SK-N-SH treated with all-trans-retinoic acid at 6 μM for 48 hours (cell line): ENCODE results near the gene COX6B1.

Experiments
- ATAC-seq: fragments of 200-7000 bp; cut with Tn5 transposase; 3 replicates; pipeline ENCODE4 v1.9.1; 2020; ENCODE audit warnings: mild to moderate bottlenecking, moderate library complexity
- ARNTL ChIP-seq: fragments of 450-650 bp; formaldehyde crosslinking; IDR thresholded peaks from 2 replicates; pipeline ENCODE4 v1.5.0; 2020; ENCODE audit warnings: low read depth, mild to moderate bottlenecking, moderate library complexity, borderline replicate concordance
- BACH2 ChIP-seq: fragments of 250-450 bp; sonication (Bioruptor Pico); IDR thresholded peaks from 2 replicates; pipeline ENCODE4 v1.9.0; 2021; ENCODE audit warnings: mild to moderate bottlenecking, borderline replicate concordance
- CSDC2 ChIP-seq: fragments of 250-450 bp; sonication (Bioruptor Pico); IDR thresholded peaks from 2 replicates; pipeline ENCODE4 v1.5.0; 2020; ENCODE audit warnings: mild to moderate bottlenecking, moderate library complexity
- CSRNP3 ChIP-seq: fragments of 250-450 bp; sonication (Bioruptor Pico); IDR thresholded peaks from 2 replicates; pipeline ENCODE4 v1.5.1; 2021; ENCODE audit warnings: mild to moderate bottlenecking, moderate library complexity
- ESRRG ChIP-seq: fragments of 250-450 bp; sonication (Bioruptor Pico); IDR thresholded peaks from 2 replicates; pipeline ENCODE4 v1.6.1; 2021; ENCODE audit warnings: mild to moderate bottlenecking
- GLIS3 ChIP-seq: fragments of 250-450 bp; sonication (Bioruptor Pico); IDR thresholded peaks from 2 replicates; pipeline ENCODE4 v1.5.0; 2020; ENCODE audit warnings: mild to moderate bottlenecking, moderate library complexity
- ISL1 ChIP-seq: fragments of 250-450 bp; sonication (Bioruptor Pico); IDR thresholded peaks from 2 replicates; pipeline ENCODE4 v2.1.2; 2022; ENCODE audit warnings: mild to moderate bottlenecking, moderate library complexity
- OSR1 ChIP-seq: fragments of 250-450 bp; sonication (Bioruptor Pico); IDR thresholded peaks from 2 replicates; pipeline ENCODE4 v1.8.0; 2022; ENCODE audit warnings: moderate library complexity, mild to moderate bottlenecking, inconsistent platforms
- POU6F1 ChIP-seq: fragments of 250-450 bp; sonication (Bioruptor Pico); IDR thresholded peaks from 2 replicates; pipeline ENCODE4 v1.8.0; 2021; ENCODE audit warnings: low read depth, mild to moderate bottlenecking, moderate library complexity, borderline replicate concordance
- PPARA ChIP-seq: fragments of 250-450 bp; sonication (Bioruptor Pico); IDR thresholded peaks from 2 replicates; pipeline ENCODE4 v1.5.0; 2020; ENCODE audit warnings: mild to moderate bottlenecking, borderline replicate concordance
- RARB ChIP-seq: fragments of 250-450 bp; sonication (Bioruptor Pico); IDR thresholded peaks from 2 replicates; pipeline ENCODE4 v1.8.0; 2021; ENCODE audit warnings: mild to moderate bottlenecking, moderate library complexity
- SNAI2 ChIP-seq: fragments of 250-450 bp; sonication (Bioruptor Pico); IDR thresholded peaks from 2 replicates; pipeline ENCODE4 v1.5.0; 2020; ENCODE audit warnings: mild to moderate bottlenecking, moderate library complexity
- TOX ChIP-seq: fragments of 250-450 bp; sonication (Bioruptor Pico); IDR thresholded peaks from 2 replicates; pipeline ENCODE4 v1.8.0; 2021; ENCODE audit warnings: mild to moderate bottlenecking, moderate library complexity, borderline replicate concordance
- TSHZ2 ChIP-seq: fragments of 250-450 bp; sonication (Bioruptor Pico); IDR thresholded peaks from 2 replicates; pipeline ENCODE4 v1.5.0; 2020; ENCODE audit warnings: mild to moderate bottlenecking, moderate library complexity
- ZC3H10 ChIP-seq: fragments of 250-450 bp; sonication (Bioruptor Pico); IDR thresholded peaks from 2 replicates; pipeline ENCODE4 v1.5.1; 2021; ENCODE audit warnings: mild to moderate bottlenecking, moderate library complexity
- ZFP3 ChIP-seq: fragments of 250-450 bp; sonication (Bioruptor Pico); IDR thresholded peaks from 2 replicates; pipeline ENCODE4 v1.5.0; 2020; ENCODE audit warnings: mild to moderate bottlenecking, moderate library complexity
- ZFP30 ChIP-seq: fragments of 450-650 bp; formaldehyde crosslinking; IDR thresholded peaks from 2 replicates; pipeline ENCODE4 v1.5.0; 2022; ENCODE audit warnings: mild to moderate bottlenecking, moderate library complexity
- ZNF565 ChIP-seq: fragments of 450-650 bp; formaldehyde crosslinking; conservative IDR thresholded peaks from 2 replicates; pipeline ENCODE4 v1.5.0; 2020; ENCODE audit warnings: low read depth, mild to moderate bottlenecking, moderate library complexity
- ZNF70 ChIP-seq: fragments of 450-650 bp; formaldehyde crosslinking; IDR thresholded peaks from 2 replicates; pipeline ENCODE4 v1.5.0; 2020; ENCODE audit warnings: mild to moderate bottlenecking, moderate library complexity
- ZNF8 ChIP-seq: fragments of 450-650 bp; formaldehyde crosslinking; IDR thresholded peaks from 2 replicates; pipeline ENCODE4 v1.5.0; 2020; ENCODE audit warnings: mild to moderate bottlenecking, moderate library complexity

COX6B1 gene

DNA sequence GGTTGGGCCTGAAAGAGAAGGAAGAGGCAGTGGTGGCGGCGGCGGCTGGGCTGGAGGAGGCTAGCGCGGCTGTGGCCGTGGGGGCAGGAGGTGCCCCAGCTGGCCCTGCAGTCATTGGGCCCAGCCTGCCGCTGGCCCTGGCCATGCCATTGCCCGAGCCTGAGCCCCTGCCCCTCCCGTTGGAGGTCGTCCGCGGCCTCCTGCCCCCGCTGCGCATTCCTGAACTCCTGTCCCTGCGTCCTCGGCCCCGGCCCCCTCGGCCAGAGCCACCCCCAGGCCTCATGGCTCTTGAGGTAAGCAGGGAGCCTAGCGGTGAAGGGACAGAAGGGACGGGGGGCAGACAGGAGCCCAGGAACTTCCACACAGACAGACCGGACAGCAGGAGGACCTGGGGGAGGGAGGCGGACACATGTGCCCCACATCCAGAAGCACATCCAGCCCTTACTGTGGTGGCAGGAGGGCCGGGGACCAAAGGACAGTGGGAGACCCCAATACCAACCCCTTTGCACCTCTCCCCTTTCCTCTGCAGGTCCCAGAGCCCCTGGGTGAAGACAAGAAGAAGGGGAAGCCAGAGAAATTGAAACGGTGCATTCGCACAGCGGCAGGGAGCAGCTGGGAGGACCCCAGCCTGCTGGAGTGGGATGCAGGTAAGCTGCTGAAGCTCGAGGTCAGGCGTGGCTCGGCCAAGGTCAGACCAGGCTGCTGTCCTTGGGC lies 14.2 kb upstream of the COX6B1 start (continued):
- TF ChIP-seq TSHZ2 (CRISPR knock-in tag) (no peak), GLIS3 (CRISPR knock-in tag) (no peak)

DNA sequence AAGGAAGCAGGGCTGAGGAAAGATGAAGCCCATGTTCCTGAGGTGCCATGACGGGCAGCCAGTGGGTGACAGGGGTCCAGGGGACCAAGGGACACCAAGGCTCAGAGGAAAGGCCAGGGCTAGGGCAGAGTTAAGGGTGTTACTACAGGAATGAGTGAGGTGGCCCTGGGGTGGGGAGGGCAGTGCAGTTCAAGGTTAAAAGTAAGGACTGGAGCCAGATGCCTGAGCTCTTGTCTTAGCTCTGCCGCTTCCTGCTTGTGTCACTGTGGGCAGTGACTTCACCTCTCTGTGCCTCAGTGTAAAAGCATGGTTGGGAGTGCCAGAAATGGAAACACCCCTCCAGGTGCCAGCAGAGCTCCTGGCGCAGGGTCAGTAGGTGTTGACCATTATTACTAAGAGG lies 11.5 kb upstream of the COX6B1 start:
- TF ChIP-seq ZNF8 (CRISPR knock-in tag), result no peak
- TF ChIP-seq CSRNP3 (CRISPR knock-in tag), result no peak
- no peak for TF ChIP-seq SNAI2 (CRISPR knock-in tag)
- TF ChIP-seq CSDC2 (CRISPR knock-in tag), result no peak
- no peak for TF ChIP-seq ISL1 (CRISPR knock-in tag)
- TF ChIP-seq GLIS3 (CRISPR knock-in tag), result no peak
- no peak for TF ChIP-seq ZFP30
- TF ChIP-seq ZNF565 (CRISPR knock-in tag), result no peak
- TF ChIP-seq ESRRG (CRISPR knock-in tag), result no peak
- no peak for TF ChIP-seq ZFP3 (CRISPR knock-in tag)
- no peak for TF ChIP-seq ZNF70 (CRISPR knock-in tag)
- no peak for TF ChIP-seq RARB (CRISPR knock-in tag)
- TF ChIP-seq TOX (CRISPR knock-in tag), result no peak
- no peak for TF ChIP-seq OSR1 (CRISPR knock-in tag)
- no peak for TF ChIP-seq ARNTL (CRISPR knock-in tag)
- no peak for TF ChIP-seq ZC3H10 (CRISPR knock-in tag)
- ATAC-seq, result no peak

- TF ChIP-seq ZFP30 (no peak), CSRNP3 (CRISPR knock-in tag) (no peak), ZFP3 (CRISPR knock-in tag) (no peak), ZC3H10 (CRISPR knock-in tag) (no peak)
- TF ChIP-seq, all 23 proteins: peak for 0
- no peak for ATAC-seq
Measured at GRCh38 chr19:35637165-35637564, 11.0 kb upstream of the COX6B1 start.

DNA sequence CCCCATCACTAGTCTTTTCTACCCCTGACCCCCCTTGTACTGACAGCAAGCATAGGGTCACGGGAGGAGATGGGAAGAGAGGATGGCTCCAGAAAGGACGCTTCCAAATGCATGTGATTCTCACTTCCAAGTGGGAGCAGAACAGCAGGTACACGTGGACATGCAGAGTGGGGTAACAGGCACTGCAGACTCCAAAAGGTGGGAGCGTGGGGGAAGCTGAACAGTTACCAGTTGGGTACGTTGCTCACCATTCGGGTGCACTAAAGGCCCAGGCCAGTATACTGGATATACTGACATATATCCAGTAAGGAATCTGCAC lies 8.8 kb upstream of the COX6B1 start:
- TF ChIP-seq ZFP3 (CRISPR knock-in tag), result no peak
- TF ChIP-seq BACH2, result no peak
- no peak for TF ChIP-seq GLIS3 (CRISPR knock-in tag)
- no peak for TF ChIP-seq ISL1 (CRISPR knock-in tag)
- no peak for TF ChIP-seq RARB (CRISPR knock-in tag)
- TF ChIP-seq POU6F1 (CRISPR knock-in tag), result no peak
- no peak for TF ChIP-seq ZFP30
- no peak for TF ChIP-seq CSRNP3 (CRISPR knock-in tag)
- TF ChIP-seq ZNF565 (CRISPR knock-in tag), result no peak
- no peak for TF ChIP-seq PPARA (CRISPR knock-in tag)
- no peak for TF ChIP-seq SNAI2 (CRISPR knock-in tag)
- TF ChIP-seq ESRRG (CRISPR knock-in tag), result no peak
- TF ChIP-seq ZNF8 (CRISPR knock-in tag), result no peak
- TF ChIP-seq TOX (CRISPR knock-in tag), result no peak
- no peak for ATAC-seq
